ENCODE measurements around the gene SIAH2. TPM values are rescaled to one million over a fixed set of nuclear protein-coding genes. Genes with fewer than 3 reads are reported as not detected.

The SIAH2 gene
- total and polyA plus RNA-seq, 2 of the 8 experiments (the other 6 are each of a cell fraction or from before 2014, with no cell fraction given), result 23.9 to 34.2 TPM

DNA sequence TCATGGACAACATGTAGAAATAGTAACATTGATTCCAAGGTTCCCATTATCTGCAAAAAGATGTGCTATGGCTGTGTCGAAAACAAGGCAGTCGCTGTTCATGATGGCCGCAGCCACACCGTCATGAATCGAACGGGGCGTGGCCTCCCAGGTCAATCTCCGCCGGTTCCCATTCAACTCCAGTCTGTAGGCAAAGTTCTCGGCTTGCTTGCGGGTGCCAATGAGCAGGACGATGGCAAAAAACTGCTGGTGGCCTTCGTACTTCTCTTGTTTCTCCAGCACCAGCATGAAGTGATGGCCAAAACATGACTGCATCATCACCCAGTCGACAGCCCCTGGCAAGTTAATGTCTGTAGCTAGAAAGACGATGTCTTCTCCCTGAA is 20.8 kb downstream of the SIAH2 start (continued):
- TF ChIP-seq CHD7 (IDR thresholded peaks at IDR 0.05; ENCODE audit: insufficient replicate concordance, low read length), result no peak
